Measurements from ENCODE around the gene EXT2. TPM values are rescaled to one million over a fixed set of nuclear protein-coding genes. Genes with fewer than 3 reads are reported as not detected.

The EXT2 gene
- total RNA-seq, 1 experiment from 2014 or later, result 42.8 TPM

DNA sequence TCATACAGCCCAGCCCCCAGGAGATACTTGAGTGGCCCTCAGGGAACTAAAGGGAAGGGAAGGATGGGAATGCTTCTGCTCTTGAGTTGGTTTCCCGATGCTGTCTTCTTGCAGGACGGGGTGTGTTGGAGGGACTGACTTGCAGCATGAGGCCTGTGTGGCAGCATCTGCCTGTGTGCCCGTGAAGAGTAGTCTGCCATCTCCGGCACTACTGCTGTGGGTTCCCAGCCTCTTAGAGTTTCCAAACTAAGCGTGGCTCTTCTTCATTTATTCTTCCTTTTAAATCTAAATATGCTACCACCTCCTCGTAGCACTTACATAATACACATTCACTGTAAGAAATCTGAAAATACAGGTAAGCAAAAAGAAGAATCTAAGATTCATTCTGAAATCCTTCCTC, 12.8 kb downstream of the EXT2 start:
- H3K4me2 ChIP-seq (ENCODE audit: low read length), result no peak overlapping the region
- TF ChIP-seq FOSL1 (IDR thresholded peaks at IDR 0.05; ENCODE audit: low read depth) (no peak), CBX3 (IDR thresholded peaks at IDR 0.05; ENCODE audit: low read depth) (no peak), EZH2phosphoT487 (IDR thresholded peaks at IDR 0.05; ENCODE audit: borderline replicate concordance) (no peak)
- TF ChIP-seq, protein P1, sequence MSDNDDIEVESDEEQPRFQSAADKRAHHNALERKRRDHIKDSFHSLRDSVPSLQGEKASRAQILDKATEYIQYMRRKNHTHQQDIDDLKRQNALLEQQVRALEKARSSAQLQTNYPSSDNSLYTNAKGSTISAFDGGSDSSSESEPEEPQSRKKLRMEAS (IDR thresholded peaks at IDR 0.05), result no peak
- TF ChIP-seq, protein P2, sequence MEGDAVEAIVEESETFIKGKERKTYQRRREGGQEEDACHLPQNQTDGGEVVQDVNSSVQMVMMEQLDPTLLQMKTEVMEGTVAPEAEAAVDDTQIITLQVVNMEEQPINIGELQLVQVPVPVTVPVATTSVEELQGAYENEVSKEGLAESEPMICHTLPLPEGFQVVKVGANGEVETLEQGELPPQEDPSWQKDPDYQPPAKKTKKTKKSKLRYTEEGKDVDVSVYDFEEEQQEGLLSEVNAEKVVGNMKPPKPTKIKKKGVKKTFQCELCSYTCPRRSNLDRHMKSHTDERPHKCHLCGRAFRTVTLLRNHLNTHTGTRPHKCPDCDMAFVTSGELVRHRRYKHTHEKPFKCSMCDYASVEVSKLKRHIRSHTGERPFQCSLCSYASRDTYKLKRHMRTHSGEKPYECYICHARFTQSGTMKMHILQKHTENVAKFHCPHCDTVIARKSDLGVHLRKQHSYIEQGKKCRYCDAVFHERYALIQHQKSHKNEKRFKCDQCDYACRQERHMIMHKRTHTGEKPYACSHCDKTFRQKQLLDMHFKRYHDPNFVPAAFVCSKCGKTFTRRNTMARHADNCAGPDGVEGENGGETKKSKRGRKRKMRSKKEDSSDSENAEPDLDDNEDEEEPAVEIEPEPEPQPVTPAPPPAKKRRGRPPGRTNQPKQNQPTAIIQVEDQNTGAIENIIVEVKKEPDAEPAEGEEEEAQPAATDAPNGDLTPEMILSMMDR (IDR thresholded peaks at IDR 0.05 in 2 of 3, conservative IDR thresholded peaks at IDR 0.05 in 1 of 3; ENCODE audit: borderline replicate concordance in 1 of 3, insufficient read depth in 1 of 3, low read depth in 2 of 3, low read length in 2 of 3), result no peak
- ATAC-seq (no peak), DNase-seq (ENCODE audit: low read depth, low spot score) (no peak)
- no peak overlapping the region for H2AFZ ChIP-seq (ENCODE audit: low read depth, low read length, poor library complexity, severe bottlenecking)
- H3K9ac ChIP-seq (ENCODE audit: low read length), result no peak overlapping the region
- no peaks in the 10 kb centered on the region for H3K27me3 ChIP-seq (ENCODE audit: insufficient read depth, low read length)
- intact Hi-C loops (cut with micrococcal nuclease), result no loop called here
- H3K9me2 ChIP-seq (ENCODE audit: insufficient read depth), result no peaks in the 10 kb centered on the region
- H3K4me1 ChIP-seq (ENCODE audit: control insufficient read depth in 1 of 2, insufficient read depth in 2 of 2, low read length in 2 of 2), result no peaks in the 10 kb centered on the region
- peaks cover 4% of the 10 kb centered on the region; the same call in 1 of the 2 replicates for H3K79me2 ChIP-seq (ENCODE audit: insufficient read depth, low read length)
- peaks cover 0 to 5% of the 10 kb centered on the region in 2 experiments; a peak in 1 of 4 replicates for H3K36me3 ChIP-seq (ENCODE audit: control insufficient read depth in 1 of 2, insufficient read depth in 2 of 2, low read length in 2 of 2)
- no peak overlapping the region for H3K27ac ChIP-seq (ENCODE audit: low read depth, low read length)
- no peaks in the 10 kb centered on the region for H3K9me3 ChIP-seq (ENCODE audit: control insufficient read depth in 1 of 2, insufficient read depth in 1 of 2, low read depth in 1 of 2, low read length in 2 of 2)
- H4K20me1 ChIP-seq (ENCODE audit: insufficient read depth), result no peaks in the 10 kb centered on the region
- ChIA-PET CTCF (no interaction called here), RAD21 (ENCODE audit: low non-redundant PET in 1 of 2, low total read pairs in 2 of 2, uncharacterized antibody in 2 of 2, unreplicated experiment in 2 of 2) (no interaction called here), POLR2A (no interaction called here)
- H3K4me3 ChIP-seq (replicated peaks in 1 of 2; ENCODE audit: low read depth in 1 of 2, low read length in 2 of 2), result no peak overlapping the region
- no TSS peak for BruUV-seq (replicated peaks)

DNA sequence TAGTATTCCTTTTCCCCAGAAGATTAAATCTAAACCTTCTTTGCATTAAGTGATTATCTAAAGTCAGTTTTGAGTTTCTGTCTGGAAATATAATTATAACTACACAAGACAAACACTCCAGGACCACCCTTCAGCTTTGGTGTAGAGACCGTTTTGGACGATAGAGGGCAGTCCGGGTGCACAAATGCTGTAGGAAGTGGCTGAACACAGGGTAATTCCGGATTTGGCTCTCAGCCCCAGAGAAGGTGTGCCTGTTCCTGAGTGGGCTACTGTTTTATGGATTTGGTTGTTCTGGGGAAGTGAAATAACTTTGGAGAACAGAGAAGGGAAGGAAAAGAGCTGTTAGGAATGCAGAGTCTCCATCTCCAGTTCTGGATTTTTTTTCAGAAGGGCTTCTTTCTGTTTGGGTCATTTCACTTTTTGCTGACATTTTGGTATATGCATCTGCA, 14.8 kb downstream of the EXT2 start:
- H3K4me1 ChIP-seq (ENCODE audit: control insufficient read depth in 1 of 2, insufficient read depth in 2 of 2, low read length in 2 of 2), result no peaks in the 10 kb centered on the region
- ChIA-PET CTCF (interaction anchor here (1.0 to 1.4 kb wide), 2 partner anchors 10 to 15 kb away, joined by 3 to 10 read pairs; partner anchors contain the start of gene EXT2), RAD21 (ENCODE audit: low non-redundant PET in 1 of 2, low total read pairs in 2 of 2, uncharacterized antibody in 2 of 2, unreplicated experiment in 2 of 2) (no interaction called here), POLR2A (no interaction called here)
- no peak overlapping the region for H2AFZ ChIP-seq (ENCODE audit: low read depth, low read length, poor library complexity, severe bottlenecking)
- 0 out of 2 replicates have a peak, but pooled peaks have one; percentile 27 for TF ChIP-seq ELF1 (IDR thresholded peaks at IDR 0.05; ENCODE audit: borderline replicate concordance, low read depth)
- peak; percentile 65 for TF ChIP-seq RAD21 (IDR thresholded peaks at IDR 0.05; ENCODE audit: low read depth)
- no peak for TF ChIP-seq SRF (IDR thresholded peaks at IDR 0.05; ENCODE audit: low read depth)
- TF ChIP-seq EGR1 (IDR thresholded peaks at IDR 0.05; ENCODE audit: low read depth), result no peak
- TF ChIP-seq, protein P2 (IDR thresholded peaks at IDR 0.05 in 2 of 3, conservative IDR thresholded peaks at IDR 0.05 in 1 of 3; ENCODE audit: borderline replicate concordance in 1 of 3, insufficient read depth in 1 of 3, low read depth in 2 of 3, low read length in 2 of 3), result peak; percentile 53 to 90 (median 84); a peak in 5 of 6 replicates
- no peaks in the 10 kb centered on the region; the same call in 1 of the 2 replicates for H3K79me2 ChIP-seq (ENCODE audit: insufficient read depth, low read length)
- H3K27me3 ChIP-seq (ENCODE audit: insufficient read depth, low read length), result no peaks in the 10 kb centered on the region
- H3K4me2 ChIP-seq (ENCODE audit: low read length), result no peak overlapping the region
- H4K20me1 ChIP-seq (ENCODE audit: insufficient read depth), result no peaks in the 10 kb centered on the region
- H3K9ac ChIP-seq (ENCODE audit: low read length), result no peak overlapping the region
- peak; percentile 100 for ATAC-seq
- H3K9me3 ChIP-seq (ENCODE audit: control insufficient read depth in 1 of 2, insufficient read depth in 1 of 2, low read depth in 1 of 2, low read length in 2 of 2), result no peaks in the 10 kb centered on the region
- H3K4me3 ChIP-seq (replicated peaks in 1 of 2; ENCODE audit: low read depth in 1 of 2, low read length in 2 of 2), result no peak overlapping the region
- no TSS peak for BruUV-seq (replicated peaks)
- H3K9me2 ChIP-seq (ENCODE audit: insufficient read depth), result no peaks in the 10 kb centered on the region
- no peak overlapping the region for H3K27ac ChIP-seq (ENCODE audit: low read depth, low read length)
- intact Hi-C loops (cut with micrococcal nuclease), result loop anchor here (1.0 kb wide), 1 partner anchor 428 kb away; no protein-coding TSS in a partner anchor
- H3K36me3 ChIP-seq (ENCODE audit: control insufficient read depth in 1 of 2, insufficient read depth in 2 of 2, low read length in 2 of 2), result peaks cover 6 to 12% of the 10 kb centered on the region in 2 experiments; a peak in 2 of 4 replicates
- no peak for DNase-seq (ENCODE audit: low read depth, low spot score)
